Hepatocyte (in vitro differentiated cells): Measurements from ENCODE around the gene TTC34. TPM values are rescaled to one million over a fixed set of nuclear protein-coding genes. Genes with fewer than 3 reads are reported as not detected.

Experiments
- DNase-seq: peaks from one replicate; pipeline ENCODE4 v3.0.0-alpha.2; 2016; ENCODE audit warnings: low spot score
- H2AFZ ChIP-seq: fragments of 200-600 bp; sonication (generic); 2 replicates; pipeline ENCODE4 v1.6.0; 2016; ENCODE audit warnings: antibody characterized with exemption, mild to moderate bottlenecking
- H3K27ac ChIP-seq: fragments of 200-600 bp; sonication (generic); 2 replicates; pipeline ENCODE4 v1.5.1; 2016; ENCODE audit warnings: mild to moderate bottlenecking
- H3K27me3 ChIP-seq: fragments of 200-600 bp; sonication (generic); 2 replicates; pipeline ENCODE4 v1.6.1; 2016
- H3K36me3 ChIP-seq: fragments of 200-600 bp; sonication (generic); replicated peaks from 2 replicates; pipeline ENCODE4 v1.5.1; 2016; ENCODE audit warnings: low read depth; ENCODE audit not compliant: insufficient read depth
- H3K4me1 ChIP-seq: fragments of 200-600 bp; sonication (generic); 2 replicates; pipeline ENCODE4 v1.5.1; 2016; ENCODE audit warnings: mild to moderate bottlenecking, moderate library complexity; ENCODE audit not compliant: insufficient read depth
- H3K4me2 ChIP-seq: fragments of 200-600 bp; sonication (generic); 2 replicates; pipeline ENCODE4 v1.6.0; 2016
- H3K4me3 ChIP-seq: fragments of 200-600 bp; sonication (generic); 2 replicates; pipeline ENCODE4 v1.5.1; 2016; ENCODE audit warnings: mild to moderate bottlenecking
- H3K79me2 ChIP-seq: fragments of 200-600 bp; sonication (generic); 2 replicates; pipeline ENCODE4 v1.6.0; 2017; ENCODE audit warnings: mild to moderate bottlenecking
- H3K9me2 ChIP-seq: fragments of 200-600 bp; sonication (generic); replicated peaks from 2 replicates; pipeline ENCODE4 v1.6.0; 2017; ENCODE audit warnings: mild to moderate bottlenecking; ENCODE audit not compliant: insufficient read depth
- H3K9me3 ChIP-seq: fragments of 200-600 bp; sonication (generic); 2 replicates; pipeline ENCODE4 v1.5.1; 2016; ENCODE audit warnings: low read depth, mild to moderate bottlenecking
- H4K20me1 ChIP-seq: fragments of 200-600 bp; sonication (generic); 2 replicates; pipeline ENCODE4 v1.6.0; 2016; ENCODE audit warnings: mild to moderate bottlenecking; ENCODE audit not compliant: insufficient read depth, poor library complexity, severe bottlenecking
- EZH2 ChIP-seq: fragments of 200-600 bp; sonication (generic); IDR thresholded peaks from 2 replicates; pipeline ENCODE4 v1.6.1; 2016; ENCODE audit warnings: antibody characterized with exemption, mild to moderate bottlenecking, borderline replicate concordance
- EZH2phosphoT487 ChIP-seq: fragments of 200-600 bp; sonication (generic); IDR thresholded peaks from one replicate; pipeline ENCODE4 v1.6.1; 2018; ENCODE audit warnings: antibody characterized with exemption, mild to moderate bottlenecking, low read depth, moderate library complexity; ENCODE audit not compliant: unreplicated experiment, severe bottlenecking
- whole genome bisulfite sequencing: methylation state at CpG from one replicate; pipeline ENCODE4 v1.1.6; 2016; ENCODE audit warnings: low lambda C conversion rate; ENCODE audit errors: missing lambda C conversion rate; 5-methylcytosine and 5-hydroxymethylcytosine counted together
- polyA plus RNA-seq: library from polyadenylated mRNA; unstranded; fragments of >200 nt; fragmentation: Nextera tagmentation; extraction: Ambion mirVana; gene quantifications from 2 replicates; pipeline ENCODE4 v1.2.1, GENCODE V29; 2016
- total RNA-seq: library from RNA; depleted of rRNA; stranded (reverse); fragments of >200 nt; gene quantifications from 2 replicates; pipeline ENCODE4 v1.2.3, GENCODE V29; 2014
- TF ChIP-seq, protein P1 (sequence below): fragments of 200-600 bp; sonication (generic); IDR thresholded peaks from 2 replicates; pipeline ENCODE4 v1.5.1; 2016; ENCODE audit warnings: antibody characterized with exemption, mild to moderate bottlenecking; ENCODE audit not compliant: poor library complexity

Gene TTC34
- total and polyA plus RNA-seq, 2 experiments from 2014 or later = 0.13 to 0.33 TPM

DNA sequence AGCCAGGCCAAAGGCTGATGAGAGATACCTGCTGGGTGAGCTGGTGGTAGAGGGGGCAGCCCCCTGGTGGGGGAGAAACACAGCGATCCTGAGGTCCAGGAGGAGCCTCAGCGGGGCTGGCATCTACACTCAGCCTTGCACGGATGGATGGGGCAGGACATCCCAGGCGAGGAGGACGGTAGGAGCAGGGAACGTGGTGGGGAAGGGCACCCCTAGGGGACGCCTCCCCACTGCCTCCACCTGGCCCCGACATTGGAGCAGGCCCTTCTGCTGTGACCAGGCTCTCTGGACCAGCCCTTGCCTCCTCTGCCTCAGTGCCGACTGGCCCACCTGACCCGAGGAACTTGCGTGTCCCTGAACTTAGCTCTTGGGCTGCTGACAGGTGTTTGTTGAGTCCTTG lies 162.3 kb downstream of the TTC34 start:
- Histone ChIP-seq H3K36me3 (no peaks in the 10 kb centered on the region), H3K9me2 (no peaks in the 10 kb centered on the region), H3K79me2 (peaks cover 15% of the 10 kb centered on the region), H3K4me2 (no peak overlapping the region), H3K27ac (no peak overlapping the region), H2AFZ (no peak overlapping the region), H3K27me3 (peaks cover 3% of the 10 kb centered on the region), H3K9me3 (no peaks in the 10 kb centered on the region), H4K20me1 (no peaks in the 10 kb centered on the region), H3K4me3 (no peak overlapping the region), H3K4me1 (peaks cover 22% of the 10 kb centered on the region)
- no peak for DNase-seq
- TF ChIP-seq EZH2 (no peak), EZH2phosphoT487 (no peak)
- TF ChIP-seq, protein P1, sequence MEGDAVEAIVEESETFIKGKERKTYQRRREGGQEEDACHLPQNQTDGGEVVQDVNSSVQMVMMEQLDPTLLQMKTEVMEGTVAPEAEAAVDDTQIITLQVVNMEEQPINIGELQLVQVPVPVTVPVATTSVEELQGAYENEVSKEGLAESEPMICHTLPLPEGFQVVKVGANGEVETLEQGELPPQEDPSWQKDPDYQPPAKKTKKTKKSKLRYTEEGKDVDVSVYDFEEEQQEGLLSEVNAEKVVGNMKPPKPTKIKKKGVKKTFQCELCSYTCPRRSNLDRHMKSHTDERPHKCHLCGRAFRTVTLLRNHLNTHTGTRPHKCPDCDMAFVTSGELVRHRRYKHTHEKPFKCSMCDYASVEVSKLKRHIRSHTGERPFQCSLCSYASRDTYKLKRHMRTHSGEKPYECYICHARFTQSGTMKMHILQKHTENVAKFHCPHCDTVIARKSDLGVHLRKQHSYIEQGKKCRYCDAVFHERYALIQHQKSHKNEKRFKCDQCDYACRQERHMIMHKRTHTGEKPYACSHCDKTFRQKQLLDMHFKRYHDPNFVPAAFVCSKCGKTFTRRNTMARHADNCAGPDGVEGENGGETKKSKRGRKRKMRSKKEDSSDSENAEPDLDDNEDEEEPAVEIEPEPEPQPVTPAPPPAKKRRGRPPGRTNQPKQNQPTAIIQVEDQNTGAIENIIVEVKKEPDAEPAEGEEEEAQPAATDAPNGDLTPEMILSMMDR = no peak
- 67% methylated on average over 7 of the region's 11 CpGs for WGBS

DNA sequence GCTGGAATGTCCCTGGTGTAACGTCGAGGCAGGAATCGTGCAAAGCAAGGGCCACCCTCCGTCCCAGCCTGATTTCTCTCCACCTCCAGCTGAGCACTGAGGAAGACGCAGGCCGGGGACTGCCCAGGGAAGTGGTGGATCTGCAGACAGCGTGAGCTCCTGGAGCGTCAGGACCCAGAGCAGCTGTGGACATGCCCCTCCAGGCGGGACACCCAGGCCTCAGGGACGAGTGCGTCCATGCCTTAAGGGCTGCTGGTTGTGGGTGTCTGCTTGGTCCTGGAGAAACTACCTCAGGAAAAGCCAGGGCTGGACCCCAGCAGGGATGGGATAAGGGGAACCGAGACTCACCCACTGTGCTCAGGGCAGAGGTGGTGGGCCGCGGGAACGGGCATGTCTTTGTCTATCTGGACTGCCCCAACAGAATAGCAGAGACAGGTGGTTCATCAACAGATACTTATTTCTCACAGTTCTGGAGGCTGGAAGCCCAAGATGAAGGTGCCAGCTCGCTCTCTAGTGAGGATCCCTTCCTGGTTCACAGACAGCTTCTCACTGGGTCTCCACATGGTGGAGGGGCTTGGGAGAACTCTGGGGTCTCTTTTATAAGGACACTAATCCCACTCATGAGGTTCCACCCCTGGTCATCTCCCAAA lies 162.9 kb downstream of the TTC34 start:
- Histone ChIP-seq H3K4me3 (no peak overlapping the region), H4K20me1 (no peaks in the 10 kb centered on the region), H3K9me3 (no peaks in the 10 kb centered on the region), H3K27me3 (peaks cover 3% of the 10 kb centered on the region), H3K36me3 (no peaks in the 10 kb centered on the region), H2AFZ (no peak overlapping the region), H3K4me1 (peaks cover 22% of the 10 kb centered on the region), H3K9me2 (no peaks in the 10 kb centered on the region), H3K4me2 (no peak overlapping the region), H3K79me2 (peaks cover 15% of the 10 kb centered on the region), H3K27ac (no peak overlapping the region)
- DNase-seq = no peak
- 73% methylated on average over 16 of the region's 16 CpGs for WGBS
- TF ChIP-seq EZH2 = no peak
- TF ChIP-seq, protein P1 = no peak
- TF ChIP-seq EZH2phosphoT487 = no peak

DNA sequence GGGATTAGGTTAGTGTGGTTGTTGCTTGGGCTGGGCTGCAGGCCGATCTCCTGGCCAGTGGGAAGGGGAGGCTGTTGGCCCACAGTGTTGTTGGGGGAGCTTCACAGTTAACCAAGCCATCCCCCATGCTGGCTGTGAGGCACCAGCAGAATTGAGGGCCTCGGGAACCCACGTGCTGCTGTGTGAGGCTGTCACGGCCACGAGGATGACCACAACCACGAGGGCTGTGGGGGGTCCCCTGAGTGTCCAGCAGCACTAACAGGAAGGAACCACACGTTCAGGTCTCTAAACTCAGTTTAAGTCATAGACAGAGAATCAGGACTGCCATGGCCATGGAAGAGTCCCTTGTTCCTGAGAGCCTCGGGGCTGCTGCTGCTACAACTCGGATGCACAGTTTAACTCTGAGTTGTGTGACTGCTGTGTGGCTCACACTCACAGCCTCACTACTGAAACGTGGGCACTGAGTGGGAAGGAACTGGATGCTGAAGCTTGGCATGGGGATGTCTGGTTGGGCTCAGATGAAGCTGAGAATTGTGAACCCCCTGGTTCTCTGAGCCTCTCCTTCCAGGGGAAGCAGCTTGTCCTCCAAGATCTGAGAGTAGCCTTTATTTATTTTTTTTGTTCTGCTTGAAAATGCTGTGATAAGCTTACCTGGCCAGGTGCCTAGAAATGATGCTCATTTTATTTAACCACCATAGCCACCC lies 163.9 kb downstream of the TTC34 start:
- H3K4me1 ChIP-seq = peaks cover 23% of the 10 kb centered on the region
- H3K9me2 ChIP-seq = no peaks in the 10 kb centered on the region
- H3K9me3 ChIP-seq = no peaks in the 10 kb centered on the region
- WGBS = 59% methylated on average over 10 of the region's 10 CpGs
- peaks cover 3% of the 10 kb centered on the region for H3K27me3 ChIP-seq
- no peaks in the 10 kb centered on the region for H3K36me3 ChIP-seq
- no peak overlapping the region for H3K4me2 ChIP-seq
- H3K27ac ChIP-seq = no peak overlapping the region
- no peak overlapping the region for H2AFZ ChIP-seq
- no peaks in the 10 kb centered on the region for H4K20me1 ChIP-seq
- peaks cover 13% of the 10 kb centered on the region for H3K79me2 ChIP-seq
- no peak for DNase-seq
- H3K4me3 ChIP-seq = no peak overlapping the region
- TF ChIP-seq, protein P1 = no peak
- TF ChIP-seq EZH2phosphoT487 (no peak), EZH2 (no peak)
